Activated CD4-positive, alpha-beta T cell treated with anti-CD3 and anti-CD28 coated beads, Interleukin-2, amount 50 U/mL, for 4 hours (primary cell): ENCODE data around the gene B4GALNT3.

ENCODE experiments used
- DNase-seq, 2 experiments: peaks; one replicate each; pipeline ENCODE4 v3.0.0-alpha.2; 2020

The B4GALNT3 gene

DNA sequence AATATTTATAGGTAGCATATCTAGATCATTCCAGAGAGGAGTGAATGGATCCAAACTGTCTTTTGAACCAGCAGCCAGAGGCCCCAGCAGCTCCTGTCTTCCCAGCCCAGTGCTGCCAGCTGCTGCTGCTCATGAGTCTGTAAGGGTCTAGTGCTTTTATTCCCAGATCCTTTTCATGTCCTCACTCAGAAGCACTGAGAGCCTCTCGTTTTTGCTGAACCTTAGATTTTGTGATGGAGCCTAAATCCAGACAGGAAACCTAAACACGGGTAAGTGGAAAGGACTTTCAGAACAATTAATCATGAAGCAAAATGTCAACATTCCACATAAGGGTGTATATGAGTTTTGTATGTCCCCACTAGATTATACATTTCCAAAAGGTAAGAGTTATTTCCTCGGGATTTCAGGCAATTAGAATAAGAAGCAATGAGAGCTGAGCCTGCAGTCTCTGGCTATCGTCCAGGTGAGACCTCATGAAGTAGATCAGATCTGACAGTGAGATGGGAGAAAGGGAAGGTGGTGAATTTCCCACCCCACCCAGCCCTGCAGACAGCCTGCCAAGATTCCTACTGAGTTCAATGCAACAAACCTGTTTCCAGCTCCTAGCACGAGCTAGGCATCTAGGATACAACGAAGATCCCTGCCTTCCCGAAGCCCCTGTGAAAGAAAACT lies 119.1 kb downstream of the B4GALNT3 start:
- DNase-seq: no peak

DNA sequence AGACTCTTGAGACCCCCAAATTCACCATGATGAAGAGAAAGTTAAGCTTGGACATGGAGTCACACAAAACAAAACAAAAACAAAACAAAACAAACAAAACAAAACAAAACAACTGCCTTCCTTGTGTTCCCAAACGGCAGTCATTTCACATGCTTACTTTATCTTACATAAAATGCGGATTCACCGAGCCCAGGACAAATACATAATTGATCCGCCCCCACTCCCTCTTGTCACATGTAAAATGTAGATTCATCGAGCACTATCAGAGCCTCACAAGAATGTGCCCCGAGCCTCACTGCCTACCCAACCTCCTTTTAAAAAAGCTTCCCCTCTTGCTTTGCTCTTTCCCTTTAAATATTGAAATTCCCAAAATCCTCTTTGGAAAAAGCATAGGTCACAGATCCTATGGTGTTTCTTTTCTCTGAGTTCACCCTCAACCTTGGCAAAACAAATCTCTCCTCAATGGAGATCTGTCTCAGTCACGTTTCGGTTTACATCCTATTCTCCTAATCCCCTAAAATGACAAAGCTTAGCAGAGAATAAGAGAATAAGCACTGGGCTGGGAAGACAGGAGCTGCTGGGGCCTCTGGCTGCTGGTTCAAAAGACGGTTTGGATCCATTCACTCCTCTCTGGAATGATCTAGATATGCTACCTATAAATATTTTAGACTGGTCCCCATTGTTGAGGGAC lies 119.8 kb downstream of the B4GALNT3 start:
- DNase-seq: no peak

DNA sequence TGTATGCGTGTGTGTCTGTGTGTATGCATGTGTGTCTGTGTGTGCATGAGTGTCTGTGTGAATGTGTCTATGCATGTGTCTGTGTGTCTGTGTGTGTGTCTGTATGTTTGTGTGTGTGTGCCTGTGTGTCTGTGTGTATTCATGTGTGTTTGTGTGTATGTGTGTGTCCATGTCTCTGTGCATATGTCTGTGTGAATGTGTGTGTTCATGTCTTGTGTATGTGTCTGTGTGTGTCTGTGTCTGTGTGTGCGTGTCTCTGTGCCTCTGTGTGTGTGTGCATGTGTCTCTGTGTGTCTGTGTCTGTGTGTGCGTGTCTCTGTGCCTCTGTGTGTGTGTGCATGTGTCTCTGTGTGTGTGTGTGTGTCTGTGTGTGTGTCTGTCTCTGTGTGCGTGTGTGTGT lies 121.1 kb downstream of the B4GALNT3 start:
- DNase-seq: no peak

DNA sequence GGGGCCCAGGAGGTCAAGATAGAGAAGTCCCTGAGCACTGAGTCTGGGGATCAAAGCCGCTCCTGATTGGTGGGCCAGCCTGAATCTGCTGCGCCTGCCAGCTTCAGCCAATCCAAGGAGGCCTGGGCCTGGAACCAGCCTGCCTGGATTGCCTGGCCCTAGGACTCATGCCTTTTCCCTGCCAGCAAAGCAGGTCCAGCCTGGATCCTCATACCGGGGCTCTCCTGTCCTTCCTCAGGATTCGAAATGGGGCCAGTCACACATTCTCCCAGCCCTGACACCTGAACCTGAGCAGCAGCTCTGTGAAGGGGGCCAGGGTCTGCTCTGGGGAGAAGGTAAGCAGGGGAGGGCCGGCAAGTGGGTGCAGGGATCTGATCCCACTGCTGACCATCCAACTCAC lies 121.6 kb downstream of the B4GALNT3 start:
- DNase-seq: no peak

DNA sequence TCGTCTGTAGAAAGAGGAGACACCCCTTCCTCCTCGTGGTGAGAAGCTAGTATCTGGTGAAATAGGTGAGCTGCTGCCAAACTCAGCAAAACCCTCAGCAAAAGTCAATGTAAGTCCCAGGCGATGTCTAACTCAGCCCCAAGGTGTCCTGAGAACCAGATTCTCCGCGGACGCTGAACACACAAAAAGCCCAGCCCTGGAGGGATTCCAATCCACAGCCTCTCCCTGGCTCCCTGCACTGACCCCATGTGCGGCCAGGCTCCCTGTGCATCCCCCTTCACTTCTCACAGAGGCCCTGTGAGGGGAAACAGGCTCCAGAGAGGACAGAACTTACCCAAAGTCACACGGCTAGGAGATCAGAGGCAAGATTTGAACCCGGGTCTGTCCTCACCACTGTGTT lies 122.0 kb downstream of the B4GALNT3 start:
- no peak for DNase-seq

DNA sequence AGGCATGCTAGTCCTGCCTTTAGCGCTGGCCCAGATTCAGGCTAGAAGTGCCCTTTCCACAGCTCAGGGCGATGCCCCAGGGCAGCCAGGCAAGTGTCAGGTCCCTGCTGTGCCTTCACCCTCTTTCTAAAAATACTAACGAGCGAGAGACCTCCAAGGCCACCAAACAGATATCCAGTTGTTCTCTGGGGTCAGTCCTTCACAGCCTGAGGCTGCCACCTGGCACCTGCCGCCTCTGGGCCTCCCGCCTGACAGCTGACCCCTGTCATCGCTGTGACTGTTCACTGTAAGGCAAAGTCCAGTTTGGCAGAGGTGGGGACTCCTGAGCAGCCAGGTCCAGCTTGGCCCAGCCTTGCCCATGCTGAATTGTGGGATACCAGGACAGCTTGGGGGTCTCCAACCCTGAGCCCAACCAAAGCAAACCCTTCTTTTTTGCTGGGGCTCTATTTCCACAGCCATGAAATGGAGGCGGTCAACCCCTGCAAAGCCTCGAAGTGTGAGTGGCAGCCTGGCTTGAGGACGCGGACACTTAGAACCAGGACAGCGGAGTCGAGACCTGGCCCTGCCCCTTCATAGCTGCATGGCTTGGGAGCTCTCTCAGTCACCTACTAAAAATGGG lies 123.6 kb downstream of the B4GALNT3 start:
- DNase-seq: no peak

DNA sequence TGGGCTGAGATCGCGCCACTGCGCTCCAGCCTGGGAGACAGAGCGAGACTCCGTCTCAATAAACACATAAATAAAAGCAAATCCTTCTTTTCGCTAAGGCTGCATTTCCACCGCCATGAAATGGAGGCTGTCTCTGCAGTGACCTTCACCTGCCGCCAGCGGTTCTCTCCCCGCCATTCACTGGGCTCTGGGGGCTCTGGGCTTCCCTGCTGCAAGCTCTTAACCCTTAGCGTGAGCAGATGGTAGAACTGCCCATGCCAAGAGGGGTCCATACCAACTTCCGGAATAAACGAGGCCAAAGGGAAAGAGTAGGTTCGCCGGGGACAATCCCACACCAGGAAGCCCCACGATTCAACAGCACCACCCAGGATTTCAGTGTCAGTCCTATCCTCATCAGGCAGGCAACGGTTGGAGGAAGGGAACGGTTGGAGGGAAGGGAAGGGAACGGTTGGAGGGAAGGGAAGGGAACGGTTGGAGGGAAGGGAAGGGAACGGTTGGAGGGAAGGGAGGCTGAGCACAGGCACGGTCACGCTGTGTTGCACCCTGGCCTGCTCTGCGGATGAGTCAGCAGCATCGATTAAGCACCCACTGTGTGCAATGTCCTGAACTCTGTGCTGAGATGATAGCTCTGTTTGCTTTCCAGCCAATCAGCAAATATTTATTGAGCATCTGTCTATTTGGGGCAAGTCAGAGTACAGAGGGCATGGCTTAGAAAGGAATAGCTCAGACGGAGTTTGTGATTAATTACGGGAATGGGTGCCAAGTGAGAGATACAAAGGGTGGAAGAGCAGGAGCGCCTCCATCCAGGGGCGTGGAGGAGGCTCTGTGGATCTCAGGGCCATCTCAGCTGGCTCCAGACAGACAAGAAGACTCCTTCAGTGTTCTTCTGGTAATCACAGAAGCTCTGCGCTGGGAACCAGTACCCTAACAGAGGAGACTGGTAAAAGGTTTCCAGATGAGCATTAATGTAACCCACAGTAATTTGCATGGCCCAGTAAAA lies 125.6 kb downstream of the B4GALNT3 start:
- no peak for DNase-seq

DNA sequence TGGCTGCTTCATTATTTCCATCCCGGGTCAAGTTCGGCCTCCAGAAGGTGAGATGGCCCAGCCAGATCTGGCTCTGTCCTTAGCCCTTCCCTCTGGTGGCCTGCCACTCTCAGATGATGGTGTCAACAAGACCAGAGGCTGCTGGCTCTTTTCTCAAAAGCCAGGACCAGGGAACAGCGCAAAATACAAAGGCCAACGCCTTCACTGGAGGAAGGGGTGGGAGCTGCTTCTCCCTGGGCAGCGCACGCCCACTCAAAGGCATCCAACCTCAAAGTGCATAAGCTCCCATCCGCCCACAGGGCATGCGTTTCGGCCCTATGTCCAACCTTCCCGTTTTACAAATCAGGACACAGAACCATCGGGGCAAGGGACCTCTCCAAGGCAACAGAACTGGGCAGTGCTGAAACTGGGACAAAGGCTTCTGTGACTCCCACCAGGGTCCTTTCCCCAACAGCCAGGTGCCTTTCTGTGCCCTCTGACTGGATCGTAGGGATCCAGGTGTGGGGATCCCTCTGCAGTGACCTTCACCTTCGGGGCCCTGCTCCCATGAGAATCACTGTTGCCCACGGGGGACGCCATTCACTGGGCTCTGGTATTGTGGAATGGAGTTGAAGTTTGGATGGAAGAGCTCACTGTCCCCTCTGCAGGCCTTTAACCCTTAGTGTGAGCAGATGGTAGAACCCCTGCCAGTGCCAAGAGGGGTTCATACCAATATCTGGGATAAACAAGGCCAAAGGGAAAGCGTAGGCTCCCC lies 126.8 kb downstream of the B4GALNT3 start:
- DNase-seq: no peak

DNA sequence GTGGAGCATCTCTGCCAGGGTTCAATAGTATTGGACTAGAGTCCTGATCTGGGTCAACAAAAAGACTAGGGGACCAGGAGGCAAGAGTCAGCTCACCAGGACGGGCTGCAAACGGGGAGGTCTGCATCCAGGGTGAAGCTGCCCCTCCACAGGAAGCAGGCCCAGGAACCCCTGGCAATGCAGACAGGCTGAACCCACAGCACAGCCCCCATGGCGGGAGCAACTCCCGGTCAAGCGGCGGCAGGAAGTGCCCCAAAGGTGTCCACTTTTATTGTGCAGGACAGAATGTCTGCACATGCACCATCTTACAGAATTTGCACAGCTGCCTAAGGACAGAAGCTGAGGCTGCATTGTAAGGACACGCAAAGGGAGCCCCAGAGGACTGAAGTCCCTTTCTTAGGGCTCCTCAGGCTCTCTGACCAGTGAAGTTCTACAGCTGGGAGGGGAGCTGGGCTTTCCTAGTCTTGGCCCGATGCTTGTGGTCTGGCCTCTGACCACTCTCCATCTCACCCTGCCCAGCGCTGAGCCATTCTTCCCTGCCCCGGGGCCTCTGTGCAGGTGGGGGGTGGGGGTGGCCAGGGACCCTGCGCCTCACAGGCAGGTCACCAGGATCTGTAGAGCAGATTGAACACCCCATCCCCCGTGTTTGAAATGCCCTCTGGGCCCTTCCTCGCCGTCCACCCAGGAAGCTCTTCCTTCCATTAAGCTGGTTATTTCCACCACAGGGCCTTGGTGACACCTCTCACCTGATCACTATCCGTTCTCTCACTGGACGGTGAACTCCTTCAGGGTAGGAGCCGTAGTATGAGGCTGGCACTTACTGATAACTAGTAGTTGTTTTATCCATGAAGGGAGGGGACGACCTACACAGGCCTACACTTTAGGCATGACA lies 127.6 kb downstream of the B4GALNT3 start:
- DNase-seq: no peak

DNA sequence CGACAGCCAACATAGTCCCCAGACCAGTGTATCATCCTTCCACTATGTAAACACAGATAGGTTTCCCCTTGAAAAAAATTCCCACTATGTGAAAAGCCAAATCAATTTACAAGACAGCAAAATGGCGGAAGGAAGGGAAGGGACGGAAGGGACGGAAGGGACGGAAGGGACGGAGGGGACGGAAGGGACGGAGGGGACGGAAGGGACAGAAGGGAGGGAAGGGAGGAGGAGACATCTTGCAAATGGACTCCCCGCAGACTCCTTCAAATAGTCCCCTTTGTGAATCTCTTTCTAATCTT lies 128.2 kb downstream of the B4GALNT3 start:
- DNase-seq: no peak

DNA sequence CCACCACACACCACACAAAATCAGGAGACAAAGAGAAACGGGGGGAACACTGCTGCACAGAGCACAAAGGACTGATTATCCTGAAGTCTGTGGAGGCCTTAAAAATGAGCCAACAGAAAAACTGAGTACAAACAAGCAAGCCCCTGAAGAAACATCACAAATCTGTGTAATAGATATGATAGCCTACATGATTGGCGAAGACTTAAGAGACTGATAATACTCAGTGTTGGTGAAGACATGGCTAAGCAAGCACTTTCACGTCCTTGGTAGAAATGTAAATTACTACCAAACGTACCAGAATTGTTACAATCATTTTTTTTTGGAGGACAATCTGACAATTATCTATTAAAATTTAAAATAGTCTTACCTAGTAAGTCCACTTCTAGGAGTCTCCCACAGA lies 128.9 kb downstream of the B4GALNT3 start:
- no peak for DNase-seq

DNA sequence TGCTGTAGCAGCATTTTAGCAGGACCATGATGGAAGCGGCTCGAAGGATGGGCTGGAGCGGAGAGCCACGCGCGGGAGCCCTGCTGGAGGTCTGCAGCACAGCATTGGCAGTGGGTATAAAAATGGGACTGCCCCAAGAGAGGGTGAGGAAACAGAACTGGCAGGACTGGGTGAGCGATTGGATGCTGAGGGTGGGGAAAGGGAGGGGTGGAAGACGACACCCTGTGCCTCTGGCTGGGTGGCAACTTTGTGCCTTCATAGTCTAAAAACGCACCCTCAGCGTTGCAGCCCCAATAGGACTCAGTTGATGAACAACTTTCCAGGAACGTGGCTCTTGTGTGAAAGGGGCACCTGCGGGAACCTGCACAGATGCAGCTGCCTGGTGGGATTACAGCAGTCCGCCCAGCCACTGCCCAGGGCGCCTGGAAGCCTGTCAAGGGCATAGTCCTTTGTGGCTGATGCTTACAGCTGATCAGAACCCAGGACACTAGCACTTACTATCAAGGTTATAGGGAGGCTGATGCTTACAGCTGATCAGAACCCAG lies 130.5 kb downstream of the B4GALNT3 start:
- no peak for DNase-seq

DNA sequence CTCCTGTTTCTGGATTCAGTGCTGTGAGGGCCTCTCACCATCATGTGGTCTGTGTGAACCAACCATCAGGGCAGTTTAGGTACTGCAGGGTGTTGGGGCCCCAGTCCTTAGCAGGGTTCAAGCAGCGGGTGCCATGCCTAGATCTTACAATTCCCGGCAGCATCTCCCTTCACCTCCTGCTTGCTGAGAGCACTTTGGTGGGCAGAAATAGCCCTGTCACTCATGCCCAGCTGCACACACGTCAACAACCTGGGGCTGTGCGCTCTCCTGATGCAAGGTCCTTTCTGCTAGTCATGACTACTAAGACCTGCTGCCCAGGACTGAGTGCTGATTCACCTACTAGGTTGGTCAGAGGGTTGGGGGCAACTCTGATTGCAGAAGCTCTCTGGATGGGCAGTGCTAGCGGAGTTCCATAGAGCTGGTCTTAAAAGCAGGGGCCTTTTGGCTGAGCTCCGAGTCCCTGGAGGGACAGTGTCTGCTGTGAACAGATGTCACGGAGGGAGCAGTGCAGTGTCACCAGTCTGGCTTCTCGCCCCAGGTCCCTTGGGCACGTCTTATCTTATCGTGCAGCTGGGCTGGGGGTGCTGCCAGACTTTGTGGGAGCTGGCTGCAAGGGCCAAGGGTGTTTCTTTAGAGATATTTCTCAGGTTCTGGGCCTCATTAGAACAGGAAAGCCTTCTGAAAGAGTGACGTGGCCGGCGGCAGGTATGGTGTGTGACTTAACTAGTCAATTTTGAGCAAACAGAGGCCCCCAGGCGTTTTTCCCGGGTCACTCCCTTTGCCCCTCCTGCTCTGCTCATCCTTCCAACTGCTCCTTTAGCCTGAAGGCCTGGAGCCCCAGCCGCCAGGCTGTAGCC lies 131.7 kb downstream of the B4GALNT3 start:
- DNase-seq: no peak

DNA sequence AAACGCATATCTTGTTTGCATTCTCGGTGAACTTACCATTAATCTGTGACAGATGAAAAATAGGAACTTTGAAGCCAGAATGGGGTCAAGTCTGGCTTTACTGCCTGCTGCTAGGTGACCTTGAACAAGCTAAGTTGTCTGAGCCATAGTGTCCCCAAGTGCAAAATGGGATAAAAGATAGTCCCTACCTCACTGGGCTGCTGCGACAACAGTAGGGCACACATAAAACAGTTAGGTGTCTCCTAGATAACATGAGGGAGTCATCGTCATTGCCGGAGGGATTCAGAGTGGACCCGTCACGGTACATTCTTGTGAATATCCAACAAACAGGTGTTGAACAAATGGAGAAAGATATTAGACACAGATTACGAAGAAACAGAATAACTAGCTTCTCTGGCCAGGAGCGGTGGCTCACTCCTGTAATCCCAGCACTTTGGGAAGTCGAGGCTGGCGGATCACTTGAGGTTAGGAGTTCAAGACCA lies 132.3 kb downstream of the B4GALNT3 start:
- DNase-seq: no peak

DNA sequence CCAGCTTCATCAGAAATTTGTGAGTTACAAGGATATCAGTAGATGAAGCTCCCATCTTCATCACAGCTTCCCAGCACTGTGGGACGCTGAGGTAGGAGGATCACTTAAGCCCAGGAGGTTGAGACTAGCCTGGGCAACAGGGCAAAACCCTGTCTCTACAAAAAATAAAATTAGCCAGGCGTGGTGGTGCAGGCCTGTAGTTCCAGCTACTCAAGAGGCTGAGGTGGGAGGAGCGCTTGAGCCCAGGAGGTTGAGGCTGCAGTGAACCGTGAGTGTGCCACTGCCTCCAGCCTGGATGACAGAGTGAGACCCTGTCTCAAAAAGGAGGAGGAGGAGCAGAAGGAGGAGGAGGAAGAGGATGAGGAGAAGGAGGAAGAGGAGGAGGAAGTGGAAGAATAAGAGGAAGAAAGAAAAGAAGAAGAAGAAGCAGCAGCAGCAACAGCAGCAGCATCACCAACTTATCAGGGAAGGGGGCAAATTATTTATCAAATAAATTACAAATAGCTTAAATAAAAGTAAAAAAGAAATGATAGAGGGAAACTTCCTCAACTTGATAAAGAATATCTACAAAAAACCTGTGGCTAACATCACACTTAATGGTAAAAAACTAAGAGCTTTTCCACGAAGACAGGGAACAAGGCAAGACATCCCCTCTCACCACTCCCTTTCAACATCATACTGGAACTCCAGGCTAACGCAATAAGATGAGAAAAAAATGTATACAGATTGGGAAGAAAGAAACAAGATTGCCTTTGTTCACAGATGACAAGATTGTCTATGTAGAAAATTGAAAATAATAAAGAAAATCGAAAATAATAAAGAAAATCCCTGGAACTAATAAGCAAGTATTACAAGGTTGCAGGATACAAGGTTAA lies 133.9 kb downstream of the B4GALNT3 start:
- no peak for DNase-seq

DNA sequence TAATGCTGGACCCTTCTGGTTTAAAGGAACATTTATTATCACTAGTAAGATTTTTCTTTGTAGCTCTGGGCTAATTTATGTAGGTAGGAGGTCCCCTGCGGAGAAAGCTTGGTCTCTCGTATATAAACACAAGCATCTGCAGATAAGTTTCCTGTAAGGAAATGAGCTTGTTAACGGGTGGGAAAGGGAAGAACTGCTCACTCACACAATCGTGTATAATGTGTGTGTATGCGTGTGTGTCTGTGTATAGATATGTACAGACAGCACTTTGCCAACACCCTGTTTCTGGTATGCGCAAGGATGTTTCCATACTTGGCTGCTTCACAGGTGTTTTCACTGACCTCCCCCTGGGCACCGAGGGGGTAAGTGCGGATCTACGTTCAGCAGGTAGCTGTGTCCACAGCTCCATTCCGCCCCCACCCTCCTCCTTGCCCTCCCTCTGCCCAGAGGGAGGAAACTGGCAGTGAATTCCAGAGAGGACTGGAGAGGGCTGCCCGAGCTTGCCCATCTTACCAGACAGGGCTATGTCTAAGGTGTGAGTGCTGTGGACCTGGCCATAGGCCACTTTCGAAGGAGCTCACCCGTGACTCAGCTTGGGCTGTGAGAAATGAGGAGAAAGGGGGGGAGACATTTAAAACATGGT lies 138.3 kb downstream of the B4GALNT3 start:
- DNase-seq: no peak

DNA sequence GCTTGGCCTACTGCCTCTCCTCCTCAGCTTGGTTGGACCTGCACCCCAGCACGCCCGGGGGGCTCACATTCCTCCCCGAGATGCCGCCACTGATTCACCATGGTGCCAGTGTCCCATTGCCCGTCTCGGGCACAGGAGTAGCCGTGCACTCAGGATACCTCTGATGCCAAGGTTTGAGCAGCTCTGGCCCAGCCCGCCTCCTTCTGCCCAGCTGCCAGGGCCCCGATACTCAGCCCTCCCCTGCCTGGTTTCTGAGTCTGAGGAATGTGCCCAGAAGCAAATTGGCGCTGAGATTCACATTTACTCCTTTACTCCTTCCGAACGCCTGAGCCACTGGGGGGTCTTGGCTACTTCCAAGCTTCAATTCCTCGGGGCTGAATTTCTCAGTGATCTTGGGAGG lies 140.0 kb downstream of the B4GALNT3 start:
- no peak for DNase-seq

DNA sequence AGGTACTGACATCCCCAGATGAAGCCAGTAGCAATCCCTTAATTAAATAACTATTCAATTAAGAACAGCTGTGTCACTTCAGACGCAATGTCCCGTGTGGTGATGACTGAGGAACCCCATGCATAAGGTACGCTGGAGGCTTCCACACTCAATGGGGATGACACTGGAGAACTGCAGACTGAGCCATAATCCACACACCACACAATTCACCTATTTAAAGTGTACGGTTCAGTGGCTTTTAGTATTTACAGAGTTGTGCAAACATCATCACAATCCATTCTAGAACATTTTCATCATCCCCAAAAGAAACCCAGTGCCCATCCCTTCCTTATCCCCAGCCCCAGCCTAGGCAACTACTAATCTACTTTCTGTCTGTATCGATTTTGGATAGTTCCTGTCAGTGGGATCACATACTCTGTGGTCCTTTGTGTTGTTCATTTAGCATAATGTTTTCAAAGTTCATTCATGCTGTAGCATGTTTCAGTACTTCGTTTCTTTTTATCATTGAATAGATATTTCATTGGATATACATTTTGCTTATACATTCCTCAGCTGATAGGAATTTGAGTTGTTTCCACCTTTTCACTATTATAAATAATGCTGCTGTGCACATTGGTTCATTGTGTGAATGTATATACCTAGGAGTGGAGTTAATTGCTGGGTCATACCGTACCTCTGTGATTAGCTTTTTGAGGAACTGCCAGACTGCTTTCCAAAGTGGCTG lies 142.4 kb downstream of the B4GALNT3 start:
- no peak for DNase-seq
